NB4 (cell line): Measurements from ENCODE around the gene PROSER2.
A peak's percentile ranks its signal among the peaks of the same experiment; 100 is the strongest.

Source experiments
- DNase-seq: peaks from one replicate; pipeline ENCODE4 v3.0.0; 2010; ENCODE audit warnings: low read depth
- H3K4me3 ChIP-seq: one replicate; pipeline ENCODE4 v1.5.1; 2011; ENCODE audit warnings: mild to moderate bottlenecking, low read depth, low read length, moderate library complexity
- CTCF ChIP-seq: IDR thresholded peaks from one replicate; pipeline ENCODE4 v1.5.1; 2012; ENCODE audit warnings: low read depth, low read length
- MAX ChIP-seq: IDR thresholded peaks from 2 replicates; pipeline ENCODE4 v1.6.1; 2011; ENCODE audit warnings: low read depth, low read length
- MYC ChIP-seq: IDR thresholded peaks from 2 replicates; pipeline ENCODE4 v1.6.1; 2011; ENCODE audit warnings: low read depth, low read length
- POLR2A ChIP-seq: IDR thresholded peaks from 2 replicates; pipeline ENCODE4 v1.6.1; 2011; ENCODE audit warnings: mild to moderate bottlenecking; ENCODE audit not compliant: insufficient read length; ENCODE audit errors: extremely low read depth

Gene PROSER2

GRCh38 chr10:11810313-11810766 is 12.8 kb upstream of the PROSER2 start:
- TF ChIP-seq CTCF (no peak), POLR2A (no peak), MYC (no peak), MAX (no peak)
- no peak overlapping the region for H3K4me3 ChIP-seq
- DNase-seq, result no peak

GRCh38 chr10:11810973-11811372 is 12.2 kb upstream of the PROSER2 start:
- H3K4me3 ChIP-seq, result no peak overlapping the region
- no peak for DNase-seq
- TF ChIP-seq MAX (no peak), MYC (no peak), CTCF (no peak), POLR2A (no peak)

- TF ChIP-seq MYC (no peak), CTCF (no peak), POLR2A (no peak), MAX (no peak)
- no peak overlapping the region for H3K4me3 ChIP-seq
- no peak for DNase-seq
Observed at GRCh38 chr10:11813177-11813576, 10.0 kb upstream of the PROSER2 start.

- DNase-seq, result peak; percentile 29
- no peak overlapping the region for H3K4me3 ChIP-seq
- TF ChIP-seq MAX, result no peak
- no peak for TF ChIP-seq POLR2A
- TF ChIP-seq MYC, result no peak
- TF ChIP-seq CTCF, result no peak
Observed at GRCh38 chr10:11813855-11814567, 9.1 kb upstream of the PROSER2 start.

GRCh38 chr10:11819027-11819426 is 4.1 kb upstream of the PROSER2 start:
- TF ChIP-seq MYC (no peak), MAX (no peak), POLR2A (no peak), CTCF (no peak)
- DNase-seq, result no peak
- H3K4me3 ChIP-seq, result no peak overlapping the region
